HepG2 (cell line): Measurements from ENCODE around the gene CLCN4. TPM values are rescaled to one million over a fixed set of nuclear protein-coding genes. Genes with fewer than 3 reads are reported as not detected.

Source experiments
- ARHGAP35 ChIP-seq: sonication (generic); formaldehyde crosslinking; IDR thresholded peaks from 2 replicates; pipeline ENCODE4 v1.9.0; 2022; ENCODE audit warnings: mild to moderate bottlenecking, inconsistent platforms, moderate library complexity, missing genetic modification reagents, borderline replicate concordance
- CENPBD1 ChIP-seq: sonication (generic); formaldehyde crosslinking; IDR thresholded peaks from 2 replicates; pipeline ENCODE4 v1.8.0; 2022; ENCODE audit warnings: missing genetic modification reagents, low read depth, mild to moderate bottlenecking, borderline replicate concordance
- DR1 ChIP-seq: sonication (generic); formaldehyde crosslinking; IDR thresholded peaks from 2 replicates; pipeline ENCODE4 v1.8.0; 2021; ENCODE audit warnings: mild to moderate bottlenecking, missing genetic modification reagents, inconsistent platforms
- FOXM1 ChIP-seq: sonication (generic); formaldehyde crosslinking; IDR thresholded peaks from 2 replicates; pipeline ENCODE4 v1.5.0; 2020; ENCODE audit warnings: missing genetic modification reagents
- HOXA3 ChIP-seq: sonication (generic); formaldehyde crosslinking; IDR thresholded peaks from 2 replicates; pipeline ENCODE4 v1.5.0; 2020; ENCODE audit warnings: missing genetic modification reagents
- MAFF ChIP-seq: IDR thresholded peaks from 2 replicates; pipeline ENCODE4 v1.6.1; 2011; ENCODE audit warnings: low read depth, low read length, improper control_type of control experiment
- NCOA5 ChIP-seq: sonication (generic); formaldehyde crosslinking; IDR thresholded peaks from 2 replicates; pipeline ENCODE4 v1.4.0; 2020; ENCODE audit warnings: missing genetic modification reagents
- NFE2L2 ChIP-seq: fragments of 150-350 bp; IDR thresholded peaks from 2 replicates; pipeline ENCODE4 v1.6.1; 2014; ENCODE audit warnings: low read length
- REL ChIP-seq: sonication (generic); formaldehyde crosslinking; conservative IDR thresholded peaks from 2 replicates; pipeline ENCODE4 v1.8.0; 2022; ENCODE audit warnings: mild to moderate bottlenecking, missing genetic modification reagents, moderate library complexity
- RFXAP ChIP-seq: sonication (generic); formaldehyde crosslinking; IDR thresholded peaks from 2 replicates; pipeline ENCODE4 v1.4.0; 2020; ENCODE audit warnings: missing genetic modification reagents, borderline replicate concordance
- SAFB2 ChIP-seq: sonication (generic); formaldehyde crosslinking; IDR thresholded peaks from 2 replicates; pipeline ENCODE4 v1.5.1; 2020; ENCODE audit warnings: missing genetic modification reagents, low read depth, mild to moderate bottlenecking, borderline replicate concordance
- ZNF674 ChIP-seq: sonication (generic); formaldehyde crosslinking; IDR thresholded peaks from 2 replicates; pipeline ENCODE4 v1.5.0; 2020; ENCODE audit warnings: low read depth, mild to moderate bottlenecking, missing genetic modification reagents
- ZNF720 ChIP-seq: sonication (generic); formaldehyde crosslinking; IDR thresholded peaks from 2 replicates; pipeline ENCODE4 v1.4.0; 2020; ENCODE audit warnings: missing genetic modification reagents
- polyA plus RNA-seq, 8 experiments: library from polyadenylated mRNA; depleted of rRNA in 3 of 8; stranded (reverse) in 7 of 8; unstranded in 1 of 8; fragments of >200 nt; fragmentation: Illumina TruSeq in 4 of 8; extraction: Trizol in 4 of 8; gene quantifications; 2 replicates each; pipeline versions ENCODE4 v1.2.1 to v1.2.3, GENCODE V29; 2011 to 2016; ENCODE audit warnings: low read depth in 4 of 8, missing spikeins in 1 of 8, mixed read lengths in 1 of 8; ENCODE audit not compliant: insufficient read depth in 1 of 8
- total RNA-seq, 5 experiments: library from RNA; depleted of rRNA; stranded (reverse); fragments of >200 nt; fragmentation: Illumina TruSeq; extraction: Trizol; gene quantifications; 2 replicates each; pipeline ENCODE4 v1.2.3, GENCODE V29; 2016; ENCODE audit warnings: low read depth in 1 of 5
- TF ChIP-seq, protein P1 (sequence below): sonication (generic); formaldehyde crosslinking; IDR thresholded peaks from 2 replicates; pipeline ENCODE4 v1.8.0; 2022; ENCODE audit warnings: missing genetic modification reagents, mild to moderate bottlenecking, borderline replicate concordance
- TF ChIP-seq, protein P2 (sequence below): sonication (generic); formaldehyde crosslinking; IDR thresholded peaks from 2 replicates; pipeline ENCODE4 v1.5.0; 2020; ENCODE audit warnings: missing genetic modification reagents
- TF ChIP-seq, protein P3 (sequence below): sonication (generic); formaldehyde crosslinking; IDR thresholded peaks from 2 replicates; pipeline ENCODE4 v1.5.0; 2020; ENCODE audit warnings: mild to moderate bottlenecking, missing genetic modification reagents, borderline replicate concordance
- TF ChIP-seq, protein P4 (sequence below), 2 experiments: IDR thresholded peaks; 2 replicates each; pipeline ENCODE4 v1.6.1; 2011 to 2012; ENCODE audit warnings: low read length in 2 of 2, borderline replicate concordance in 1 of 2, low read depth in 1 of 2, mild to moderate bottlenecking in 1 of 2, moderate library complexity in 1 of 2

Gene CLCN4
- total and polyA plus RNA-seq, 2 of the 13 experiments (the other 11 are each of a cell fraction or from before 2014, with no cell fraction given) = 1.8 to 2.5 TPM

DNA sequence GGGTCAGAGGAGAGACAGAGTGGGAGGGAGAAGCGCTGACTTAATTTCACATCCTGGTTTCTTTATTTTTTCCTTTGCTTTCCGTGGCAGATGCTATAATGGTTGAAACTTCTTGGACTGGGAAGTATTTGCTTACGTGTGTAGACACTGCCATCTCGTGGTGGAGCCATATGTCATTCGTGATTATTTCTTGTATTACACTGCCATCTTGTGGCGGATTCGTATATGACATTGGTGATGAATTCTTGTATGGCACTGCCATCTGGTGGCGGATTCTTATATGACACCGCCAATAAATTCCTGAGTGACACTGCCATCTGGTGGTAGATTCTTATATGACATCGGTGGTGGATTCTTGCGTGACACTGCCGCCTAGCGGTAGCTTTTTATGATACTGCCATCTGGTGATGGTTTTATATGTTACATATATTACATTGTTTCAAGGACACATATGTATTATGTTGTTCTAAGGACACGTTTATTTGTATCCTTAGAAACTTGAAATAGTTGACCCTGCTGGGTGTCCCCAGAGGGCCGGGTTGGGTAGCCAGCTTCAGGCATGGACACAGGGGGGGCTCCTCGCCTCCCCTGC is 37.3 kb upstream of the CLCN4 start (continued):
- TF ChIP-seq, protein P1, sequence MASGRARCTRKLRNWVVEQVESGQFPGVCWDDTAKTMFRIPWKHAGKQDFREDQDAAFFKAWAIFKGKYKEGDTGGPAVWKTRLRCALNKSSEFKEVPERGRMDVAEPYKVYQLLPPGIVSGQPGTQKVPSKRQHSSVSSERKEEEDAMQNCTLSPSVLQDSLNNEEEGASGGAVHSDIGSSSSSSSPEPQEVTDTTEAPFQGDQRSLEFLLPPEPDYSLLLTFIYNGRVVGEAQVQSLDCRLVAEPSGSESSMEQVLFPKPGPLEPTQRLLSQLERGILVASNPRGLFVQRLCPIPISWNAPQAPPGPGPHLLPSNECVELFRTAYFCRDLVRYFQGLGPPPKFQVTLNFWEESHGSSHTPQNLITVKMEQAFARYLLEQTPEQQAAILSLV (CRISPR knock-in tag) = no peak
- TF ChIP-seq, protein P2, sequence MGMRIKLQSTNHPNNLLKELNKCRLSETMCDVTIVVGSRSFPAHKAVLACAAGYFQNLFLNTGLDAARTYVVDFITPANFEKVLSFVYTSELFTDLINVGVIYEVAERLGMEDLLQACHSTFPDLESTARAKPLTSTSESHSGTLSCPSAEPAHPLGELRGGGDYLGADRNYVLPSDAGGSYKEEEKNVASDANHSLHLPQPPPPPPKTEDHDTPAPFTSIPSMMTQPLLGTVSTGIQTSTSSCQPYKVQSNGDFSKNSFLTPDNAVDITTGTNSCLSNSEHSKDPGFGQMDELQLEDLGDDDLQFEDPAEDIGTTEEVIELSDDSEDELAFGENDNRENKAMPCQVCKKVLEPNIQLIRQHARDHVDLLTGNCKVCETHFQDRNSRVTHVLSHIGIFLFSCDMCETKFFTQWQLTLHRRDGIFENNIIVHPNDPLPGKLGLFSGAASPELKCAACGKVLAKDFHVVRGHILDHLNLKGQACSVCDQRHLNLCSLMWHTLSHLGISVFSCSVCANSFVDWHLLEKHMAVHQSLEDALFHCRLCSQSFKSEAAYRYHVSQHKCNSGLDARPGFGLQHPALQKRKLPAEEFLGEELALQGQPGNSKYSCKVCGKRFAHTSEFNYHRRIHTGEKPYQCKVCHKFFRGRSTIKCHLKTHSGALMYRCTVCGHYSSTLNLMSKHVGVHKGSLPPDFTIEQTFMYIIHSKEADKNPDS = no peak
- TF ChIP-seq MAFF = no peak
- no peak for TF ChIP-seq FOXM1
- TF ChIP-seq REL (CRISPR knock-in tag) = no peak
- TF ChIP-seq ZNF720 (CRISPR knock-in tag) = no peak
- no peak for TF ChIP-seq NFE2L2
- TF ChIP-seq, protein P3, sequence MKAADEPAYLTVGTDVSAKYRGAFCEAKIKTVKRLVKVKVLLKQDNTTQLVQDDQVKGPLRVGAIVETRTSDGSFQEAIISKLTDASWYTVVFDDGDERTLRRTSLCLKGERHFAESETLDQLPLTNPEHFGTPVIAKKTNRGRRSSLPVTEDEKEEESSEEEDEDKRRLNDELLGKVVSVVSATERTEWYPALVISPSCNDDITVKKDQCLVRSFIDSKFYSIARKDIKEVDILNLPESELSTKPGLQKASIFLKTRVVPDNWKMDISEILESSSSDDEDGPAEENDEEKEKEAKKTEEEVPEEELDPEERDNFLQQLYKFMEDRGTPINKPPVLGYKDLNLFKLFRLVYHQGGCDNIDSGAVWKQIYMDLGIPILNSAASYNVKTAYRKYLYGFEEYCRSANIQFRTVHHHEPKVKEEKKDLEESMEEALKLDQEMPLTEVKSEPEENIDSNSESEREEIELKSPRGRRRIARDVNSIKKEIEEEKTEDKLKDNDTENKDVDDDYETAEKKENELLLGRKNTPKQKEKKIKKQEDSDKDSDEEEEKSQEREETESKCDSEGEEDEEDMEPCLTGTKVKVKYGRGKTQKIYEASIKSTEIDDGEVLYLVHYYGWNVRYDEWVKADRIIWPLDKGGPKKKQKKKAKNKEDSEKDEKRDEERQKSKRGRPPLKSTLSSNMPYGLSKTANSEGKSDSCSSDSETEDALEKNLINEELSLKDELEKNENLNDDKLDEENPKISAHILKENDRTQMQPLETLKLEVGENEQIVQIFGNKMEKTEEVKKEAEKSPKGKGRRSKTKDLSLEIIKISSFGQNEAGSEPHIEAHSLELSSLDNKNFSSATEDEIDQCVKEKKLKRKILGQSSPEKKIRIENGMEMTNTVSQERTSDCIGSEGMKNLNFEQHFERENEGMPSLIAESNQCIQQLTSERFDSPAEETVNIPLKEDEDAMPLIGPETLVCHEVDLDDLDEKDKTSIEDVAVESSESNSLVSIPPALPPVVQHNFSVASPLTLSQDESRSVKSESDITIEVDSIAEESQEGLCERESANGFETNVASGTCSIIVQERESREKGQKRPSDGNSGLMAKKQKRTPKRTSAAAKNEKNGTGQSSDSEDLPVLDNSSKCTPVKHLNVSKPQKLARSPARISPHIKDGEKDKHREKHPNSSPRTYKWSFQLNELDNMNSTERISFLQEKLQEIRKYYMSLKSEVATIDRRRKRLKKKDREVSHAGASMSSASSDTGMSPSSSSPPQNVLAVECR (CRISPR knock-in tag) = no peak; the same call in 1 of the 2 replicates
- TF ChIP-seq SAFB2 = no peak
- no peak for TF ChIP-seq ZNF674 (CRISPR knock-in tag)
- TF ChIP-seq ARHGAP35 (CRISPR knock-in tag) = no peak
- TF ChIP-seq RFXAP (CRISPR knock-in tag) = no peak
- TF ChIP-seq, protein P4, sequence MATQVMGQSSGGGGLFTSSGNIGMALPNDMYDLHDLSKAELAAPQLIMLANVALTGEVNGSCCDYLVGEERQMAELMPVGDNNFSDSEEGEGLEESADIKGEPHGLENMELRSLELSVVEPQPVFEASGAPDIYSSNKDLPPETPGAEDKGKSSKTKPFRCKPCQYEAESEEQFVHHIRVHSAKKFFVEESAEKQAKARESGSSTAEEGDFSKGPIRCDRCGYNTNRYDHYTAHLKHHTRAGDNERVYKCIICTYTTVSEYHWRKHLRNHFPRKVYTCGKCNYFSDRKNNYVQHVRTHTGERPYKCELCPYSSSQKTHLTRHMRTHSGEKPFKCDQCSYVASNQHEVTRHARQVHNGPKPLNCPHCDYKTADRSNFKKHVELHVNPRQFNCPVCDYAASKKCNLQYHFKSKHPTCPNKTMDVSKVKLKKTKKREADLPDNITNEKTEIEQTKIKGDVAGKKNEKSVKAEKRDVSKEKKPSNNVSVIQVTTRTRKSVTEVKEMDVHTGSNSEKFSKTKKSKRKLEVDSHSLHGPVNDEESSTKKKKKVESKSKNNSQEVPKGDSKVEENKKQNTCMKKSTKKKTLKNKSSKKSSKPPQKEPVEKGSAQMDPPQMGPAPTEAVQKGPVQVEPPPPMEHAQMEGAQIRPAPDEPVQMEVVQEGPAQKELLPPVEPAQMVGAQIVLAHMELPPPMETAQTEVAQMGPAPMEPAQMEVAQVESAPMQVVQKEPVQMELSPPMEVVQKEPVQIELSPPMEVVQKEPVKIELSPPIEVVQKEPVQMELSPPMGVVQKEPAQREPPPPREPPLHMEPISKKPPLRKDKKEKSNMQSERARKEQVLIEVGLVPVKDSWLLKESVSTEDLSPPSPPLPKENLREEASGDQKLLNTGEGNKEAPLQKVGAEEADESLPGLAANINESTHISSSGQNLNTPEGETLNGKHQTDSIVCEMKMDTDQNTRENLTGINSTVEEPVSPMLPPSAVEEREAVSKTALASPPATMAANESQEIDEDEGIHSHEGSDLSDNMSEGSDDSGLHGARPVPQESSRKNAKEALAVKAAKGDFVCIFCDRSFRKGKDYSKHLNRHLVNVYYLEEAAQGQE (IDR thresholded peaks at IDR 0.05; ENCODE audit: borderline replicate concordance in 1 of 2, low read depth in 1 of 2, low read length in 2 of 2) = no peak
- no peak for TF ChIP-seq NCOA5 (CRISPR knock-in tag)
- TF ChIP-seq HOXA3 (CRISPR knock-in tag) = peak; percentile 66
- no peak for TF ChIP-seq DR1 (CRISPR knock-in tag)
- no peak for TF ChIP-seq CENPBD1
